Trophoblast cell (in vitro differentiated cells and primary cell): ENCODE results near the gene RBBP5.

Source experiments
- DNase-seq, 2 donors: peaks; one replicate each; pipeline ENCODE4 v3.0.0-alpha.2; 2016
- H2AFZ ChIP-seq: 2 replicates; pipeline ENCODE4 v1.6.1; 2013; ENCODE audit warnings: low read length, moderate library complexity, mild to moderate bottlenecking; ENCODE audit not compliant: insufficient read depth, poor library complexity
- H2AK5ac ChIP-seq: 2 replicates; pipeline ENCODE4 v1.6.1; 2013; ENCODE audit warnings: mild to moderate bottlenecking, low read length
- H2BK120ac ChIP-seq: 2 replicates; pipeline ENCODE4 v1.6.1; 2013; ENCODE audit warnings: low read length, mild to moderate bottlenecking, moderate library complexity; ENCODE audit not compliant: insufficient read depth, poor library complexity
- H2BK12ac ChIP-seq: 2 replicates; pipeline ENCODE4 v1.6.1; 2013; ENCODE audit warnings: mild to moderate bottlenecking, low read length, moderate library complexity
- H2BK5ac ChIP-seq: 2 replicates; pipeline ENCODE4 v1.6.1; 2013; ENCODE audit warnings: low read length, low read depth, moderate library complexity, mild to moderate bottlenecking; ENCODE audit not compliant: poor library complexity
- H3K14ac ChIP-seq: 2 replicates; pipeline ENCODE4 v1.6.1; 2013; ENCODE audit warnings: mild to moderate bottlenecking, low read length
- H3K18ac ChIP-seq: 2 replicates; pipeline ENCODE4 v1.6.1; 2013; ENCODE audit warnings: mild to moderate bottlenecking, low read length
- H3K23ac ChIP-seq: 2 replicates; pipeline ENCODE4 v1.6.1; 2013; ENCODE audit warnings: low read length
- H3K27ac ChIP-seq: 2 replicates; pipeline ENCODE4 v1.5.1; 2013; ENCODE audit warnings: low read depth, mild to moderate bottlenecking, inconsistent platforms, low read length, moderate library complexity
- H3K27me3 ChIP-seq: 2 replicates; pipeline ENCODE4 v1.6.1; 2013; ENCODE audit warnings: inconsistent platforms, mild to moderate bottlenecking, low read length, moderate library complexity; ENCODE audit not compliant: insufficient read depth
- H3K36me3 ChIP-seq, 2 experiments: 1 replicate in 1 of 2; 2 replicates in 1 of 2; pipeline ENCODE4 v1.6.1; 2013; ENCODE audit warnings: low read length in 2 of 2, mild to moderate bottlenecking in 2 of 2, moderate library complexity in 1 of 2; ENCODE audit not compliant: insufficient read depth in 2 of 2, control insufficient read depth in 1 of 2
- H3K4ac ChIP-seq: 2 replicates; pipeline ENCODE4 v1.6.1; 2013; ENCODE audit warnings: low read depth, mild to moderate bottlenecking, low read length, moderate library complexity
- H3K4me1 ChIP-seq, 2 experiments: 1 replicate in 1 of 2; 2 replicates in 1 of 2; pipeline ENCODE4 v1.6.1; 2013; ENCODE audit warnings: low read length in 2 of 2, mild to moderate bottlenecking in 2 of 2, moderate library complexity in 1 of 2; ENCODE audit not compliant: insufficient read depth in 2 of 2, control insufficient read depth in 1 of 2
- H3K4me2 ChIP-seq: 2 replicates; pipeline ENCODE4 v1.6.1; 2013; ENCODE audit warnings: inconsistent platforms, mild to moderate bottlenecking, low read length, moderate library complexity
- H3K4me3 ChIP-seq: 2 replicates; pipeline ENCODE4 v1.5.1; 2013; ENCODE audit warnings: mild to moderate bottlenecking, low read depth, low read length, inconsistent platforms
- H3K79me1 ChIP-seq: one replicate; pipeline ENCODE4 v1.6.1; 2013; ENCODE audit warnings: low read length
- H3K79me2 ChIP-seq: 2 replicates; pipeline ENCODE4 v1.6.1; 2013; ENCODE audit warnings: low read length, mild to moderate bottlenecking; ENCODE audit not compliant: control insufficient read depth, insufficient read depth, poor library complexity
- H3K9ac ChIP-seq: 2 replicates; pipeline ENCODE4 v1.6.1; 2013; ENCODE audit warnings: mild to moderate bottlenecking, low read length
- H3K9me3 ChIP-seq: 2 replicates; pipeline ENCODE4 v1.6.1; 2013; ENCODE audit warnings: low read depth, mild to moderate bottlenecking, control low read depth, inconsistent platforms, low read length; ENCODE audit not compliant: insufficient read depth
- H4K12ac ChIP-seq: 2 replicates; pipeline ENCODE4 v1.6.1; 2013; ENCODE audit warnings: low read depth, mild to moderate bottlenecking, low read length, moderate library complexity
- H4K8ac ChIP-seq: 2 replicates; pipeline ENCODE4 v1.6.1; 2013; ENCODE audit warnings: low read depth, mild to moderate bottlenecking, low read length, moderate library complexity
- H4K91ac ChIP-seq: one replicate; pipeline ENCODE4 v1.6.1; 2013; ENCODE audit warnings: low read depth, mild to moderate bottlenecking, low read length, moderate library complexity
- WGBS: extraction: QIAGEN DNeasy Blood & Tissue Kit; methylation state at CpG from one replicate; pipeline ENCODE4 v1.1.7; 2013; ENCODE audit warnings: missing lambda C conversion rate; ENCODE audit not compliant: insufficient read length, insufficient coverage; ENCODE audit errors: extremely low coverage; 5-methylcytosine and 5-hydroxymethylcytosine counted together

RBBP5 gene

GRCh38 chr1:205144751-205145150, 23.0 kb upstream of the RBBP5 start:
- no CpG with 5 or more reads among the region's 1 CpG for WGBS
- H2BK12ac ChIP-seq, result no peak overlapping the region
- no peak overlapping the region for H3K27ac ChIP-seq
- no peak overlapping the region for H3K23ac ChIP-seq
- no peak overlapping the region for H2AK5ac ChIP-seq
- H3K4ac ChIP-seq, result no peak overlapping the region
- H3K9ac ChIP-seq, result no peak overlapping the region
- no peak overlapping the region for H2AFZ ChIP-seq
- no peak overlapping the region for H2BK5ac ChIP-seq
- no peak overlapping the region for H4K91ac ChIP-seq
- H2BK120ac ChIP-seq, result no peak overlapping the region
- H3K4me2 ChIP-seq, result no peak overlapping the region
- H3K79me2 ChIP-seq, result no peaks in the 10 kb centered on the region
- H3K27me3 ChIP-seq, result no peaks in the 10 kb centered on the region
- no peaks in the 10 kb centered on the region for H3K9me3 ChIP-seq
- DNase-seq, result peak in 1 of 2 donors; percentile 9
- no peak overlapping the region for H3K14ac ChIP-seq
- peaks cover 2 to 6% of the 10 kb centered on the region in 2 experiments for H3K36me3 ChIP-seq
- no peak overlapping the region for H4K12ac ChIP-seq
- no peak overlapping the region for H3K4me3 ChIP-seq
- no peaks in the 10 kb centered on the region for H3K79me1 ChIP-seq
- H3K4me1 ChIP-seq, result peaks cover 3 to 7% of the 10 kb centered on the region in 2 experiments
- H4K8ac ChIP-seq, result no peak overlapping the region
- no peak overlapping the region for H3K18ac ChIP-seq

DNA sequence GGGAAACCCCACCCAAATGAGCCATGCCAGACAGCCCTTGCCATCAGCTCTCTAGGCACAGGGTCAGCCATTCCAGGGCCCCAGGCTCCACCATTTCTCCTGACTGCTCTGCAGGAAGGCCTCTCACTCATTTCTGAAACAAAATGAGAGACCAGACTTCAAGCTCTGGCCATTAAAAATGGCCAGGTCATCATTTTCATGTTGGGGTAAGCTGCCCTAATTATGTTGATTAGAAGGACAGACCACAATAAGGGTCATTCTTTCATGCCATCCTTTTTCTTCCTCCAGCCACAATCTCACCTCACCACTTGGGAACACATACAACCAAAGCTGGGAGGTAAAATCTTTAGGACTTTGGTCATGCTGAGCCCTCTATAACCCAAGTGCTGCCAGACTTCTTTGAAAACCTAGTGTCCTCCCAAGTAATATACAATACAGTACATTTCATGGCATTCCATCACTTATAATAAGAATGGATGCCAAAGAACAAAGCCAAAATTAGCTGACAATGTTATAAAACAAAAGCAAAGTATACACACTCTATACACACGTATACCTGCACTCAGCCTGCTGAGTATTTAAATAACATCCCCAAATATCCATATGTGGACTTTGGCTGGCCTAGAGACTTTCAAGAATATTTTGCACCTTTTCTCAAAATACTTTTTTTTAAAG, 22.4 kb upstream of the RBBP5 start:
- Histone ChIP-seq H2AFZ (no peak overlapping the region), H2BK12ac (no peak overlapping the region), H3K9ac (no peak overlapping the region), H3K79me2 (no peaks in the 10 kb centered on the region), H3K27ac (no peak overlapping the region), H2BK120ac (no peak overlapping the region), H3K9me3 (no peaks in the 10 kb centered on the region), H4K12ac (no peak overlapping the region), H3K23ac (no peak overlapping the region), H3K36me3 (peaks cover 2 to 6% of the 10 kb centered on the region in 2 experiments), H3K14ac (no peak overlapping the region), H4K8ac (no peak overlapping the region), H3K4ac (no peak overlapping the region), H3K27me3 (no peaks in the 10 kb centered on the region), H3K4me2 (no peak overlapping the region), H2AK5ac (no peak overlapping the region), H4K91ac (no peak overlapping the region), H3K79me1 (no peaks in the 10 kb centered on the region), H3K4me1 (peaks cover 3 to 7% of the 10 kb centered on the region in 2 experiments), H3K18ac (no peak overlapping the region), H3K4me3 (no peak overlapping the region), H2BK5ac (no peak overlapping the region)
- no peak for DNase-seq
- no CpG with 5 or more reads among the region's 1 CpG for WGBS

- Histone ChIP-seq H2BK120ac (no peak overlapping the region), H3K27me3 (no peaks in the 10 kb centered on the region), H3K4me3 (no peak overlapping the region), H4K12ac (no peak overlapping the region), H3K9ac (no peak overlapping the region), H3K79me1 (no peaks in the 10 kb centered on the region), H3K18ac (no peak overlapping the region), H4K91ac (no peak overlapping the region), H3K79me2 (no peaks in the 10 kb centered on the region), H3K14ac (no peak overlapping the region), H3K36me3 (peaks cover 0 to 3% of the 10 kb centered on the region in 2 experiments), H2BK5ac (no peak overlapping the region), H3K4ac (no peak overlapping the region), H3K9me3 (no peaks in the 10 kb centered on the region), H3K4me1 (peaks cover 3 to 5% of the 10 kb centered on the region in 2 experiments), H3K4me2 (no peak overlapping the region), H3K27ac (no peak overlapping the region), H2AFZ (no peak overlapping the region), H2BK12ac (no peak overlapping the region), H2AK5ac (no peak overlapping the region), H4K8ac (no peak overlapping the region), H3K23ac (no peak overlapping the region)
- no CpG with 5 or more reads among the region's 2 CpGs for WGBS
- DNase-seq, result no peak
These were observed 20.3 kb upstream of the RBBP5 start for GRCh38 chr1:205142102-205142469.

GRCh38 chr1:205141236-205142101, 19.7 kb upstream of the RBBP5 start:
- Histone ChIP-seq H3K27ac (no peak overlapping the region), H3K79me1 (no peaks in the 10 kb centered on the region), H3K9ac (no peak overlapping the region), H2AFZ (no peak overlapping the region), H3K4me2 (no peak overlapping the region), H2BK120ac (no peak overlapping the region), H2BK5ac (no peak overlapping the region), H3K23ac (no peak overlapping the region), H4K91ac (no peak overlapping the region), H3K79me2 (no peaks in the 10 kb centered on the region), H3K4me3 (no peak overlapping the region), H3K14ac (no peak overlapping the region), H3K4me1 (peaks cover 3 to 5% of the 10 kb centered on the region in 2 experiments), H3K4ac (no peak overlapping the region), H3K27me3 (no peaks in the 10 kb centered on the region), H4K8ac (no peak overlapping the region), H3K18ac (no peak overlapping the region), H2BK12ac (no peak overlapping the region), H4K12ac (no peak overlapping the region), H2AK5ac (no peak overlapping the region), H3K9me3 (no peaks in the 10 kb centered on the region), H3K36me3 (no peaks in the 10 kb centered on the region)
- no CpG with 5 or more reads among the region's 12 CpGs for WGBS
- DNase-seq, result peak; percentile 69 to 89
